GM12892 (cell line): ENCODE measurements around the gene NBPF1.
"Not testable (repeated sequence)": the region's sequence is repeated elsewhere in the genome, so short reads cannot be mapped to it uniquely, and the experiment has no call there.

Experiments used
- POLR2A ChIP-seq: IDR thresholded peaks from 2 replicates; pipeline ENCODE4 v1.6.1; 2011; ENCODE audit warnings: low read depth, low read length, control low read depth
- POLR2AphosphoS5 ChIP-seq: IDR thresholded peaks from 2 replicates; pipeline ENCODE4 v1.6.1; 2011; ENCODE audit warnings: low read depth, low read length, control low read depth

DNA sequence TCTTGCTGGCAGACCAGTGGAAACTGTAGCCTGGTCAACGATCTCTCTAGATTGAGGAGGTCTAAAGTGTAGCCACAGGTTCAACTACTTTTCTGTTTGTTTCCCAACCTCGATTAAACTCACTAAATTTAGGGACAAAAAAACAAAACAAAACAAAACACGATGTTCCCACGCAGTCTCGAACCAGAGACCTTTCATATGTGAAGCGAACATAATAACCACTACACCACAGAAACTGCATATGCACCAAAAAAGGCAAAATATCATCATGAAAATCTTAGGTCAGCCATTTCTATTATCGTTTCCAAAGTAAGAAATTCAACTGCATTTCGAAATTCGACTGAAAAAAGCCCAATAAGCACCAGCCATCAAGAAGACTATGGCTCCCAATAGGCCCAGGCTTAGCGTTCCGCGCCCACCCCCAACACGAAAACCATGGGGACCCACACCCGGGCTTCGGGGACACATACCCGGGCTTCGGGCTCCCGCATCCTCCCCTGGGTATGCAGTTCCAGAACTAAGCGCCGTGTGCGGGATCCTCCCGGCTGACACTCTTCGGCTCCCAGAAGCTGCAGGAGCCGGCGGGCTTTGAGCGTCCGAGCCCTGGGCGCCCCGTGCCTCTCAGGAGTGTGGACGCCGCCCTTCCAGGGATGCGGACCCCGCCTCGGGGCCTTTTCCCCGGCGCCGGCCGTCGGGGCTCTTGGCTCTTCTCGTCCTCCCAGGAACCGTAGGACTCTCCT, 65.7 kb downstream of the NBPF1 start:
- not testable (repeated sequence) for TF ChIP-seq POLR2AphosphoS5, POLR2A
